T-cell (primary cell): ENCODE data around the gene ADRB2. TPM values are rescaled to one million over a fixed set of nuclear protein-coding genes. Genes with fewer than 3 reads are reported as not detected.
"Not testable (repeated sequence)": the region's sequence is repeated elsewhere in the genome, so short reads cannot be mapped to it uniquely, and the experiment has no call there.

Experiments used
- ATAC-seq, 4 experiments: fragments of 200-7000 bp in 3 of 4; fragments of 150-1000 bp in 1 of 4; cut with Tn5 transposase; replicated peaks in 1 of 4; 1 replicate in 3 of 4; 2 replicates in 1 of 4; pipeline ENCODE4 v1.10.0; 2021; ENCODE audit warnings: moderate library complexity in 3 of 4, mild to moderate bottlenecking in 2 of 4, moderate number of reproducible peaks in 1 of 4
- CTCF ChIA-PET, 2 donors: fragments of 300-600 bp; sonication (Branson Sonifier 250); formaldehyde crosslinking; loops; one replicate each; lab custom pipeline; 2022; ENCODE audit warnings: antibody characterized with exemption in 2 of 2; lab: Charles Lee
- POLR2A ChIA-PET, 2 donors: fragments of 300-600 bp; sonication (Branson Sonifier 250); formaldehyde crosslinking; loops; one replicate each; lab custom pipeline; 2022; ENCODE audit warnings: antibody characterized with exemption in 2 of 2; lab: Charles Lee
- DNase-seq, 35 experiments: peaks; one replicate each; pipeline versions ENCODE4 v3.0.0 to v3.0.0-alpha.2; 2013 to 2023
- H3K27ac ChIP-seq: one replicate; pipeline ENCODE4 v1.5.1; 2013; ENCODE audit warnings: low read length
- H3K27me3 ChIP-seq, 2 experiments: replicated peaks in 1 of 2; 1 replicate in 1 of 2; 2 replicates in 1 of 2; pipeline versions ENCODE4 v1.6.1 to v1.7.0; 2013; ENCODE audit warnings: low read length in 1 of 2, mixed read lengths in 1 of 2; ENCODE audit not compliant: control insufficient read depth in 2 of 2, insufficient read depth in 2 of 2; ENCODE audit errors: extremely low read depth in 1 of 2
- H3K36me3 ChIP-seq, 2 donors: 1 replicate in 1 of 2; 2 replicates in 1 of 2; pipeline versions ENCODE4 v1.6.1 to v1.7.0; 2013; ENCODE audit warnings: low read length in 1 of 2; ENCODE audit not compliant: control insufficient read depth in 2 of 2, insufficient read depth in 1 of 2; ENCODE audit errors: extremely low read depth in 1 of 2
- H3K4me1 ChIP-seq, 2 experiments: 1 replicate in 1 of 2; 2 replicates in 1 of 2; pipeline versions ENCODE4 v1.6.1 to v1.7.0; 2013; ENCODE audit warnings: low read length in 2 of 2, mixed read lengths in 1 of 2; ENCODE audit not compliant: insufficient read depth in 2 of 2, control insufficient read depth in 1 of 2; ENCODE audit errors: extremely low read depth in 1 of 2
- H3K4me3 ChIP-seq, 2 donors: 1 replicate in 1 of 2; 2 replicates in 1 of 2; pipeline versions ENCODE4 v1.5.1 to v1.7.0; 2013; ENCODE audit warnings: mild to moderate bottlenecking in 2 of 2, low read length in 1 of 2, moderate library complexity in 1 of 2; ENCODE audit not compliant: control insufficient read depth in 1 of 2; ENCODE audit errors: extremely low read depth in 1 of 2
- H3K9me3 ChIP-seq: 2 replicates; pipeline ENCODE4 v1.7.0; 2013
- H3K27ac Mint-ChIP-seq, 2 donors: one replicate each; pipeline ENCODE4 v1.8.0; 2020 to 2021; ENCODE audit warnings: mild to moderate bottlenecking in 2 of 2, mixed read lengths in 2 of 2
- H3K27me3 Mint-ChIP-seq, 2 donors: one replicate each; pipeline ENCODE4 v1.8.0; 2021 to 2022; ENCODE audit warnings: mixed read lengths in 2 of 2
- H3K36me3 Mint-ChIP-seq: one replicate; pipeline ENCODE4 v1.8.0; 2021; ENCODE audit warnings: mixed read lengths
- H3K4me1 Mint-ChIP-seq, 3 donors: one replicate each; pipeline ENCODE4 v1.8.0; 2020 to 2022; ENCODE audit warnings: mixed read lengths in 3 of 3, mild to moderate bottlenecking in 1 of 3
- H3K4me3 Mint-ChIP-seq, 3 donors: one replicate each; pipeline ENCODE4 v1.8.0; 2020 to 2022; ENCODE audit warnings: mild to moderate bottlenecking in 3 of 3, mixed read lengths in 3 of 3, moderate library complexity in 3 of 3
- H3K9me3 Mint-ChIP-seq, 3 donors: one replicate each; pipeline ENCODE4 v1.8.0; 2020 to 2022; ENCODE audit warnings: mixed read lengths in 3 of 3
- WGBS: methylation state at CpG from one replicate; pipeline ENCODE4 v1.1.5; 2013; ENCODE audit warnings: missing lambda C conversion rate; ENCODE audit not compliant: insufficient coverage; 5-methylcytosine and 5-hydroxymethylcytosine counted together
- total RNA-seq, 35 experiments: library from RNA in 6 of 35; stranded (reverse) in 6 of 35; fragments of 120-200 nt in 1 of 35; gene quantifications; one replicate each; pipeline versions ENCODE4 v1.2.1 to v1.2.4 and lab custom pipeline; 2013 to 2026

The ADRB2 gene
- total RNA-seq, 5 donors from 2014 or later (not counting 1 experiment from before 2014, with no cell fraction given) = 2.3 to 11.3 (median 7.2) TPM

DNA sequence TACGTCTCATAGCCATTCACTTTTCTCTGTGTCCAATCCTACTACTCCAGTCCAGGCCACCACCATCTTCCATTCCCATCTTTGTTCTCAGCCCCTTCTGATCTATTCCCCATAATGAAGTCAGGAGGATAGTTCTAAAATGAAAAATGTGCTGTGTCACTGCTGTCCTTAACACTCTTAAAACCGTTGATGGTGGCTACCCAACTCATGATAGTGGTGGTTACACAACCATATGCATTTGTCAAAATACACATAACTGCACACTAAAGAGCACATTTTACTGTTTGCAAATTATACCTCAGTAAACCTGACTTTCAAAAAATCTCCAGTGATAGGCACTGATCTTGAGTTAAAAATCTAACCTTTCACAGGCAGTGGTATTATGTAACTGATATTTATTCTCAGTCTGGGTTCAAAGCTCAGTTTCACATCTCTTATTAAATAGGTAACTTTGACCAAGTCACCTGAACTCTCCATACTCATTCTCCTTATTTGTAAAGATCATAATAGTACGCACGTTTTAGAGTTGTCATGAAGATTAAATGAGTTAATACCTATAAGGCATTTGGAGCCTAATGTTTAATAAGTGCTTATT lies 24.6 kb upstream of the ADRB2 start:
- H3K4me3 ChIP-seq = no peak overlapping the region
- H3K9me3 ChIP-seq = no peaks in the 10 kb centered on the region
- Mint-ChIP-seq H3K36me3 (peaks cover 3% of the 10 kb centered on the region), H3K4me1 (peaks cover 0 to 10% (median 0%) of the 10 kb centered on the region in 3 donors), H3K9me3 (peaks cover 0 to 6% (median 0%) of the 10 kb centered on the region in 3 donors), H3K27ac (no peak overlapping the region), H3K27me3 (peaks cover 0 to 7% of the 10 kb centered on the region in 2 donors), H3K4me3 (no peak overlapping the region)
- no peaks in the 10 kb centered on the region for H3K4me1 ChIP-seq
- WGBS = 100% methylated on average over 1 of the region's 4 CpGs
- ATAC-seq = no peak
- ChIA-PET POLR2A (no interaction called here), CTCF (no interaction called here)
- peaks cover 0 to 2% of the 10 kb centered on the region in 2 experiments for H3K27me3 ChIP-seq
- no peak overlapping the region for H3K27ac ChIP-seq
- DNase-seq = no peak
- no peaks in the 10 kb centered on the region for H3K36me3 ChIP-seq

DNA sequence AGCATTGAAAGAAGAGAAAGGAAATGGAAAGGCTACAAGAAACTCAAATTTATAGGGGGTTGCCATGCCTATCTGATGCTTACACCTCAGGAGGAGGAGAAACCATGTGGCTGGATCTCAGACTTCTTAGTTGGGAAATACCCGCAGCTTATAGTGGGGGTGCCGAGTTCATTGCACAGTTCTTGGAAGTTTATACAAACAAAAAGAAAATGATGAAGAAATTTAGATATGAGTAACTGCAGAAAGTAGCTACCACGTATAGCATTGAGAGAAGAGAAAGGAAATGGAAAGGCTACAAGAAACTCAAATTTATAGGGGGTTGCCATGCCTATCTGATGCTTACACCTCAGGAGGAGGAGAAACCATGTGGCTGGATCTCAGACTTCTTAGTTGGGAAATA lies 23.0 kb upstream of the ADRB2 start:
- H3K27me3 ChIP-seq, H3K4me3 ChIP-seq, H3K27me3 Mint-ChIP-seq, H3K27ac Mint-ChIP-seq, ATAC-seq, H3K4me1 ChIP-seq, CTCF ChIA-PET, H3K9me3 Mint-ChIP-seq, H3K4me3 Mint-ChIP-seq, DNase-seq, H3K9me3 ChIP-seq, H3K36me3 ChIP-seq, POLR2A ChIA-PET, H3K27ac ChIP-seq, H3K36me3 Mint-ChIP-seq: not testable (repeated sequence)
- WGBS = 37% methylated on average over 2 of the region's 3 CpGs
- H3K4me1 Mint-ChIP-seq = peaks cover 7 to 17% (median 8%) of the 10 kb centered on the region in 3 donors

GRCh38 chr5:148804393-148804792 lies 22.0 kb upstream of the ADRB2 start:
- DNase-seq (no peak), ATAC-seq (no peak)
- H3K9me3 Mint-ChIP-seq = peaks cover 0 to 6% (median 0%) of the 10 kb centered on the region in 3 donors
- H3K4me1 ChIP-seq = peaks cover 5 to 6% of the 10 kb centered on the region in 2 experiments
- WGBS = 89% methylated on average over 4 of the region's 6 CpGs
- CTCF ChIA-PET = no interaction called here
- peaks cover 16 to 27% (median 18%) of the 10 kb centered on the region in 3 donors for H3K4me1 Mint-ChIP-seq
- peaks cover 0 to 7% of the 10 kb centered on the region in 2 donors for H3K27me3 Mint-ChIP-seq
- POLR2A ChIA-PET = no interaction called here
- H3K36me3 Mint-ChIP-seq = peaks cover 3% of the 10 kb centered on the region
- no peaks in the 10 kb centered on the region for H3K9me3 ChIP-seq
- H3K4me3 Mint-ChIP-seq = no peak overlapping the region
- H3K27ac ChIP-seq = no peak overlapping the region
- H3K27me3 ChIP-seq = no peaks in the 10 kb centered on the region
- no peaks in the 10 kb centered on the region for H3K36me3 ChIP-seq
- H3K27ac Mint-ChIP-seq = no peak overlapping the region
- H3K4me3 ChIP-seq = no peak overlapping the region

- 21% methylated on average over 4 of the region's 7 CpGs for WGBS
- peaks cover 0 to 7% of the 10 kb centered on the region in 2 donors for H3K27me3 Mint-ChIP-seq
- H3K4me3 Mint-ChIP-seq = no peak overlapping the region
- H3K9me3 Mint-ChIP-seq = peaks cover 0 to 6% (median 0%) of the 10 kb centered on the region in 3 donors
- ATAC-seq (no peak), DNase-seq (no peak)
- H3K4me1 Mint-ChIP-seq = peaks cover 26 to 38% (median 29%) of the 10 kb centered on the region in 3 donors
- ChIA-PET CTCF (interaction anchor here in 1 of 2 donors (0.6 kb wide), 1 partner anchor 1185 kb away, joined by 3 read pairs; no protein-coding TSS in a partner anchor), POLR2A (interaction anchor here in 1 of 2 donors (0.5 kb wide), 1 partner anchor 9 kb away, joined by 4 read pairs; no protein-coding TSS in a partner anchor)
- no peak overlapping the region for H3K27ac ChIP-seq
- H3K4me3 ChIP-seq = no peak overlapping the region
- H3K4me1 ChIP-seq = peaks cover 13 to 14% of the 10 kb centered on the region in 2 experiments
- no peaks in the 10 kb centered on the region for H3K27me3 ChIP-seq
- peaks cover 3% of the 10 kb centered on the region for H3K36me3 Mint-ChIP-seq
- H3K9me3 ChIP-seq = no peaks in the 10 kb centered on the region
- H3K36me3 ChIP-seq = no peaks in the 10 kb centered on the region
- no peak overlapping the region for H3K27ac Mint-ChIP-seq
Measured at GRCh38 chr5:148805326-148806290, 20.8 kb upstream of the ADRB2 start.

DNA sequence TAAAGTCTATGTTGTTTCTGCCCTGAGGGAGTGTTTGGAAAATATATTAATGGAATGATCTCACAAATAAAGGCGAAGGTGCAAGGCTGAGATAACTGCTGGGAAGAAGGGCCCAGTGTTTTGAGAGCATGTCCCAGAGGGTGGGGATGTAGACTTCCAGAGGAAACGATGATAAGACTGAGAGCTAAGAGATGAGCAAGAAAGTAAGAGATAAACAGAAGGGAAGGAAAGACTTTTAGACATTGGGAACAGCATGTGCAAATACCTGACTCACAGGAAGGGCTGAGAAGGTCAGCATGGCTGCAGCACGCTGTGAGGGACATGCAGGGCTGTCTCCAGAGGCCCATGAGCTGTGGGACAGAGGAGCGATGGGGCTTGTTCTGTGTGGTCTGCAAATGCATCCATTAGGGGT lies 19.9 kb upstream of the ADRB2 start:
- peaks cover 13 to 17% of the 10 kb centered on the region in 2 experiments for H3K4me1 ChIP-seq
- ATAC-seq = no peak
- CTCF ChIA-PET = interaction anchor here in 1 of 2 donors (0.6 kb wide), 1 partner anchor 1184 kb away, joined by 3 read pairs; no protein-coding TSS in a partner anchor

DNA sequence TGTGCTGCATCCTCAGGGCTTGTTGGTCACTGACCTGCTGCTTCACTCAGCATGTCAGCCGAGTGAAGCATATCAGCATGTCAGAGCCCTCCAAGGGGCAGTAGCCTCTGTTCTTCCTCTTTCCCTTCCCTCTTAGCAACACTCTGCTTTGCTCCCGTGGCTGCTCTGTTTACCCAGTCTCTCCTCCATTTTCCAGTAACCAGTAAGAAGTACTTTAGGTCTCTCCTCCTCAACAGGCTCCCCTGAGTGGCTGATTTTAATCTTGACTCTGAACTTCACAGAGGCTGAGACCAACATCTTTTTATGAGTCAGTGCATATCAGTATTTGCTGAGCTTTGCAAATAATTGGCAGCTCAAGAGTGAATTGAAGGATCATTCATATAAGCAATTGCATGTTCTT lies 18.6 kb upstream of the ADRB2 start:
- H3K27ac ChIP-seq = no peak overlapping the region
- H3K4me3 Mint-ChIP-seq = peak overlapping the region in 1 of 3 donors; percentile 83
- no peak for DNase-seq
- peaks cover 39 to 51% (median 41%) of the 10 kb centered on the region in 3 donors for H3K4me1 Mint-ChIP-seq
- no peaks in the 10 kb centered on the region for H3K36me3 ChIP-seq
- no peaks in the 10 kb centered on the region for H3K9me3 ChIP-seq
- peaks cover 1% of the 10 kb centered on the region for H3K36me3 Mint-ChIP-seq
- no peak overlapping the region for H3K4me3 ChIP-seq
- ChIA-PET CTCF (interaction anchor here in 1 of 2 donors (1.4 kb wide), 1 partner anchor 77 kb away, joined by 4 read pairs; no protein-coding TSS in a partner anchor), POLR2A (no interaction called here)
- no peak for ATAC-seq
- peak overlapping the region; percentile 81 for H3K27ac Mint-ChIP-seq
- 66% methylated on average over 2 of the region's 2 CpGs for WGBS
- H3K27me3 Mint-ChIP-seq = peaks cover 0 to under 1% of the 10 kb centered on the region in 2 donors
- H3K4me1 ChIP-seq = peaks cover 13 to 17% of the 10 kb centered on the region in 2 experiments
- H3K9me3 Mint-ChIP-seq = peaks cover 0 to 4% (median 0%) of the 10 kb centered on the region in 3 donors
- no peaks in the 10 kb centered on the region for H3K27me3 ChIP-seq

More for the DNA sequence above, 19.9 kb upstream of the ADRB2 start:
- no peaks in the 10 kb centered on the region for H3K9me3 ChIP-seq
- no peak for DNase-seq
- Mint-ChIP-seq H3K4me1 (peaks cover 33 to 44% (median 35%) of the 10 kb centered on the region in 3 donors), H3K27ac (peak overlapping the region in 1 of 2 donors; percentile 53), H3K4me3 (no peak overlapping the region), H3K9me3 (peaks cover 0 to 6% (median 0%) of the 10 kb centered on the region in 3 donors), H3K27me3 (peaks cover 0 to 7% of the 10 kb centered on the region in 2 donors), H3K36me3 (peaks cover 3% of the 10 kb centered on the region)
- no peaks in the 10 kb centered on the region for H3K27me3 ChIP-seq
- no peak overlapping the region for H3K27ac ChIP-seq
- H3K4me3 ChIP-seq = no peak overlapping the region
- POLR2A ChIA-PET = interaction anchor here in 1 of 2 donors (0.5 kb wide), 1 partner anchor 10 kb away, joined by 4 read pairs; no protein-coding TSS in a partner anchor
- 92% methylated on average over 4 of the region's 4 CpGs for WGBS
- no peaks in the 10 kb centered on the region for H3K36me3 ChIP-seq
